Effector memory CD8-positive, alpha-beta T cell (primary cell): ENCODE data around the gene CMYA5.

ENCODE experiments used
- ATAC-seq: fragments of 150-1000 bp; cut with Tn5 transposase; replicated peaks from 2 replicates; pipeline ENCODE4 v1.10.0; 2021; ENCODE audit warnings: mild to moderate bottlenecking, moderate library complexity
- DNase-seq, 3 experiments: peaks; one replicate each; pipeline ENCODE4 v3.0.0; 2021
- H3K27ac Mint-ChIP-seq, 2 donors: one replicate each; pipeline ENCODE4 v1.8.0; 2022; ENCODE audit warnings: mild to moderate bottlenecking in 2 of 2, mixed read lengths in 2 of 2, moderate library complexity in 2 of 2
- H3K27me3 Mint-ChIP-seq, 2 donors: one replicate each; pipeline ENCODE4 v1.8.0; 2022; ENCODE audit warnings: mixed read lengths in 2 of 2
- H3K36me3 Mint-ChIP-seq: one replicate; pipeline ENCODE4 v1.8.0; 2022; ENCODE audit warnings: mild to moderate bottlenecking, moderate library complexity, mixed read lengths; ENCODE audit not compliant: insufficient read depth
- H3K4me1 Mint-ChIP-seq, 2 donors: one replicate each; pipeline ENCODE4 v1.8.0; 2022; ENCODE audit warnings: low read depth in 2 of 2, mixed read lengths in 2 of 2
- H3K4me3 Mint-ChIP-seq, 2 donors: one replicate each; pipeline ENCODE4 v1.8.0; 2022; ENCODE audit warnings: mild to moderate bottlenecking in 2 of 2, mixed read lengths in 2 of 2, moderate library complexity in 2 of 2
- H3K9me3 Mint-ChIP-seq, 2 donors: one replicate each; pipeline ENCODE4 v1.8.0; 2022; ENCODE audit warnings: mixed read lengths in 2 of 2

The CMYA5 gene

GRCh38 chr5:79827159-79827629, 137.6 kb downstream of the CMYA5 start:
- DNase-seq: no peak
- Mint-ChIP-seq H3K9me3 (no peaks in the 10 kb centered on the region), H3K27me3 (peaks cover 42 to 43% of the 10 kb centered on the region in 2 donors)

GRCh38 chr5:79829260-79829659, 139.6 kb downstream of the CMYA5 start:
- Mint-ChIP-seq H3K9me3 (no peaks in the 10 kb centered on the region), H3K4me1 (no peaks in the 10 kb centered on the region), H3K27me3 (peaks cover 35% of the 10 kb centered on the region in 2 donors), H3K27ac (no peak overlapping the region), H3K36me3 (peaks cover 3% of the 10 kb centered on the region), H3K4me3 (no peak overlapping the region)
- DNase-seq: no peak
- ATAC-seq: no peak

More at GRCh38 chr5:79827159-79827629, 137.6 kb downstream of the CMYA5 start:
- no peak for ATAC-seq
- H3K4me3 Mint-ChIP-seq: no peak overlapping the region
- H3K4me1 Mint-ChIP-seq: no peaks in the 10 kb centered on the region
- peaks cover 3% of the 10 kb centered on the region for H3K36me3 Mint-ChIP-seq
- H3K27ac Mint-ChIP-seq: no peak overlapping the region

GRCh38 chr5:79831381-79832309, 142.0 kb downstream of the CMYA5 start:
- DNase-seq (no peak), ATAC-seq (no peak)
- Mint-ChIP-seq H3K9me3 (no peaks in the 10 kb centered on the region), H3K36me3 (peaks cover 3% of the 10 kb centered on the region), H3K27me3 (peaks cover 24% of the 10 kb centered on the region in 2 donors), H3K27ac (no peak overlapping the region), H3K4me1 (no peaks in the 10 kb centered on the region), H3K4me3 (no peak overlapping the region)

- Mint-ChIP-seq H3K27me3 (peaks cover 24% of the 10 kb centered on the region in 2 donors), H3K4me3 (no peak overlapping the region), H3K4me1 (no peaks in the 10 kb centered on the region), H3K9me3 (no peaks in the 10 kb centered on the region), H3K36me3 (peaks cover 3% of the 10 kb centered on the region), H3K27ac (no peak overlapping the region)
- no peak for DNase-seq
- no peak for ATAC-seq
Measured at GRCh38 chr5:79832911-79833310, 143.3 kb downstream of the CMYA5 start.

DNA sequence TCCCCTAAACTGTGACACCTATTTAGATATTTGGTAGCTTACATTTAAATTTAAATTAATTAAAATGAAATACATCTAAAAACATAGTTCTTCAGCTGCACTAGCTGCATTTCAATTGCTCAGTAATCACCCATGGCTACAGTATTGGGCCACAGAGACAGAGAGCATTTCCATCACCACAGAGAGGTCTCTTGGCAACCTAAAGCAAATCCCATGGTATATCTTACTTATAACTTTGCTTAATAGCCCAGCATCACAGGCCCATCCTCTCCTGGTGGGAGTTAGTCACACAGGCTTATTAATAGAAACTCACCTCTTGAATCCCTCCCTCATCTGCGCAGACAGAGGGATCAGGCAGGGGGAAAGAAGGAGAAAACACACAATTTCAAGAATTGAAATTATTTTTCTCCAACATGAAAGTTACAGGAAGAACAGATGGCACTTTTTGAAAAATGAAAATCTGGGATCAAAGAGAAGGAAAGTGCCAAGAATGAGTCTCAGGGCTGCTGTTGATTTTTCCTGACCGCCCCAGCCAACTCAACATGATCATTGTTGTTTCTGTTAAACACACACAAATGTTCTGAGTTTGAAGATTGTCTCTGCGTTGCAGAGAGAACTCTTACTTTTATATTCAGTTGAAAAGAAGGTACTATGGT, 144.6 kb downstream of the CMYA5 start:
- ATAC-seq (no peak), DNase-seq (no peak)
- no peak overlapping the region for H3K4me3 Mint-ChIP-seq
- H3K4me1 Mint-ChIP-seq: no peaks in the 10 kb centered on the region
- H3K9me3 Mint-ChIP-seq: no peaks in the 10 kb centered on the region
- no peak overlapping the region for H3K27ac Mint-ChIP-seq
- H3K36me3 Mint-ChIP-seq: peaks cover 3% of the 10 kb centered on the region
- H3K27me3 Mint-ChIP-seq: peaks cover 19 to 23% of the 10 kb centered on the region in 2 donors

GRCh38 chr5:79834754-79835714, 145.4 kb downstream of the CMYA5 start:
- no peaks in the 10 kb centered on the region for H3K4me1 Mint-ChIP-seq
- ATAC-seq (no peak), DNase-seq (no peak)
- H3K27me3 Mint-ChIP-seq: peaks cover 13 to 23% of the 10 kb centered on the region in 2 donors
- H3K36me3 Mint-ChIP-seq: peaks cover 3% of the 10 kb centered on the region
- H3K9me3 Mint-ChIP-seq: no peaks in the 10 kb centered on the region
- no peak overlapping the region for H3K4me3 Mint-ChIP-seq
- no peak overlapping the region for H3K27ac Mint-ChIP-seq

- no peaks in the 10 kb centered on the region for H3K4me1 Mint-ChIP-seq
- H3K27me3 Mint-ChIP-seq: peaks cover 13 to 35% of the 10 kb centered on the region in 2 donors
- no peaks in the 10 kb centered on the region for H3K9me3 Mint-ChIP-seq
- H3K27ac Mint-ChIP-seq: no peak overlapping the region
- no peak for ATAC-seq
- H3K4me3 Mint-ChIP-seq: no peak overlapping the region
- H3K36me3 Mint-ChIP-seq: no peaks in the 10 kb centered on the region
- no peak for DNase-seq
Measured at GRCh38 chr5:79837761-79838551, 148.3 kb downstream of the CMYA5 start.

DNA sequence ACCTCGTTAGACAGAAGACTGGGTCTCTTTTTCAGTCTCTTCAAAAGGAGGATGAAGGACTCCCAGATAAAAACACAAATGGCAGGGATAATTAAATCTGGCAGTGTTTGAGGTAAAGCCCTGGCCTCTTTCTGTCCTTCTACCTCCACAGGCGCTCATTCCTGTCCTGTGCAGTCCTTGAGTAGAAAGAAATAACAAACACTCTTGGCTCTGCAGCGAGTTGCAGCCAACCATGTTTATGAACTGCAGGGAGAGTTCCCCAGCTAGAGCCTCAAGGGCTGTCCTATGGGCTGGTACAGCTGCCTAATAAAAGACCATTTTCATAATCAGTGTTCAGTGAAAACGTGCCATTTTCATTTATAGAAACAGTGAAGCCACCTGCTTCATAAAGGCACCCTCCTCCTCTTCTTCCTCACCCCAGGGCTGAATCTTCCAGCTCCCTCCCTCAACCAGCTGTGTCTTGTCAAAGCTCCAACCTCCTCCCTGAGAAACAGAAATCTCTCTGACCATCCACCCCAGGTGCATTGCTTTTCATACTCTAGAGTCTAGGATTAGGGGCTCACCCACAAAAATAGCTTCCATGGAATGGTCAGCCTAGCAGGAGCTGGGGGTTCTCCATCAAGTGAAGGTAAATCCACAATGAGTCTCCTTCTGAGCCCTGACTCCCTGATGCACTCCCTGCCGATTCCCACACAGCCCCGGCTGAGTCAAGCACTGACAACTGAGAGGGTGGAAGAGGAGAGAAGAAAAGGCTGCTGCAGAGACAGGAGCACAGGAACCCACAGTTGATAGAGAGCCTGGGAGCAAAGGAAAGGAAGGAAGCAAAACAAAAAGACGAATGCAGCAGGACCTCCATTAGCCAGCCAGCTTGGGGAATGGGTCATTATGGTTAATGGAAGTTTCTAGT, 150.7 kb downstream of the CMYA5 start:
- H3K36me3 Mint-ChIP-seq: no peaks in the 10 kb centered on the region
- DNase-seq (no peak), ATAC-seq (no peak)
- no peak overlapping the region for H3K27ac Mint-ChIP-seq
- peaks cover 13 to 46% of the 10 kb centered on the region in 2 donors for H3K27me3 Mint-ChIP-seq
- no peaks in the 10 kb centered on the region for H3K9me3 Mint-ChIP-seq
- H3K4me3 Mint-ChIP-seq: no peak overlapping the region
- H3K4me1 Mint-ChIP-seq: no peaks in the 10 kb centered on the region

GRCh38 chr5:79841172-79841571, 151.5 kb downstream of the CMYA5 start:
- H3K4me1 Mint-ChIP-seq: no peaks in the 10 kb centered on the region
- peaks cover 13 to 46% of the 10 kb centered on the region in 2 donors for H3K27me3 Mint-ChIP-seq
- H3K36me3 Mint-ChIP-seq: no peaks in the 10 kb centered on the region
- no peak overlapping the region for H3K27ac Mint-ChIP-seq
- ATAC-seq: no peak
- no peaks in the 10 kb centered on the region for H3K9me3 Mint-ChIP-seq
- H3K4me3 Mint-ChIP-seq: no peak overlapping the region
- no peak for DNase-seq

DNA sequence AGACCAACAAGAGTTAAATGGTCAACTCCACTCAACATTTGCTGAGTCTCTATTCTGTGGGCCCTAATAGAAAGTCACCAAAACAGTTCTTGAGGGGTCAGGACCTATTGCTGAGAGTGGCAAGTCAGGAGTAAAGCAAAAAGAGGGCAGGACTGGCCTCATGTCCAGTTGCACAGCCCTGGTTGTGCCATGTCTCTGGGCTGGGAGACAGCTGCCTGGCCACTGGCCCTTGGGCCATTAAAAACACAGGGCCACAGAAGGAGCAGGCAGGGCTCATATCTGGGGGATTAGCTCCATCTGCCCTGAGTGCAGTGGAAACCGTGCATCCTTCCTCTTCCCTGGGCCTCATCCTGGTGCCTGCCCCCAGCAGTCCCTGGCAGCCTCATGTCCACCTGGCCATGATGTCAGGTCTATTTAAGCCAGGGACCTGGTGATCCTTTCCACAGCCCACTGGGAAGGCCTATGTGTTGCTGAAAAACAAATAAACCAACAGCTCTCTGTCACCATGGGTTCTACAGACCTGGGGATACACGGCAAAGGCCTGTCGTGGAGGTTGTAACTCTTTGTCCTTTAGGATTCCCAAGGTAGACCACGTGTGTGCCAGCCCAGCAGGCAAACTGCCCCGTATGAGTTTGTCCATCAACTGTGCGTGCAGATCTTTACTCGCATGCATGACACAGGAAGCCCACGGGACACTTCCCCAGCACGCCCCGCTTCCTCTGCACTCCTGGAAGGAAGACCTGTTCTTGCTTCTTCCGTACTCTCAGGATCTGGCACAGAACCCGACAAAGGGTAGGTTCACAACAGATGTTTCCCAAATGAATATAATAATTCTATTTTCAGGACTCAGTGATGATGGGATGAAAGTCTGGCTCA, 152.6 kb downstream of the CMYA5 start:
- Mint-ChIP-seq H3K27me3 (peaks cover 17 to 50% of the 10 kb centered on the region in 2 donors), H3K4me3 (no peak overlapping the region), H3K9me3 (no peaks in the 10 kb centered on the region), H3K36me3 (no peaks in the 10 kb centered on the region), H3K4me1 (no peaks in the 10 kb centered on the region), H3K27ac (no peak overlapping the region)
- ATAC-seq (no peak), DNase-seq (no peak)

GRCh38 chr5:79842991-79843390, 153.4 kb downstream of the CMYA5 start:
- Mint-ChIP-seq H3K27ac (no peak overlapping the region), H3K36me3 (no peaks in the 10 kb centered on the region), H3K4me1 (no peaks in the 10 kb centered on the region), H3K27me3 (peaks cover 23 to 58% of the 10 kb centered on the region in 2 donors), H3K9me3 (no peaks in the 10 kb centered on the region), H3K4me3 (no peak overlapping the region)
- DNase-seq (no peak), ATAC-seq (no peak)
